ENCODE results near the gene EHMT1. TPM values are rescaled to one million over a fixed set of nuclear protein-coding genes. Genes with fewer than 3 reads are reported as not detected.

The EHMT1 gene
- polyA plus RNA-seq, 2 of the 4 experiments (the other 2 are of a cell fraction), result 41.3 to 48.0 TPM

DNA sequence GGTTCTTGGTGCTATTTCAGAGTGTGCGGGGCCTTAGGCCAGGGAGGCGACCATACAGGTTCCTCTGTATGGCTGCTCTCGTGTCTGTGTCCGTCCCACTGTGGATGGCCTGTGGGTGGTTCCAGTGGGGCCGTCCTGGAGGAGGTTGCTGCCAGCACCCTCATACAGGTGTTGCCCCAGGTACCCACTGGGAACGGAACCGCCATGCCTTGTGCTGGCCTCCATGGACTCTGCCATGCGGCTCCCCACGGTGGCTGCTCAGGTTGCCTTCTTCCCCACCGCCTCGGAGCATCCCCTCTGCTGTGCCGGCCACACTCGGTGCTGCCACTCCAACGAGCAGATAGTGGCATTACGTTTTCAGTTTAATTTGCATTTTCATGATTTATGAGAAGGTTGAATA, 129.5 kb downstream of the EHMT1 start:
- TF ChIP-seq, protein P1, sequence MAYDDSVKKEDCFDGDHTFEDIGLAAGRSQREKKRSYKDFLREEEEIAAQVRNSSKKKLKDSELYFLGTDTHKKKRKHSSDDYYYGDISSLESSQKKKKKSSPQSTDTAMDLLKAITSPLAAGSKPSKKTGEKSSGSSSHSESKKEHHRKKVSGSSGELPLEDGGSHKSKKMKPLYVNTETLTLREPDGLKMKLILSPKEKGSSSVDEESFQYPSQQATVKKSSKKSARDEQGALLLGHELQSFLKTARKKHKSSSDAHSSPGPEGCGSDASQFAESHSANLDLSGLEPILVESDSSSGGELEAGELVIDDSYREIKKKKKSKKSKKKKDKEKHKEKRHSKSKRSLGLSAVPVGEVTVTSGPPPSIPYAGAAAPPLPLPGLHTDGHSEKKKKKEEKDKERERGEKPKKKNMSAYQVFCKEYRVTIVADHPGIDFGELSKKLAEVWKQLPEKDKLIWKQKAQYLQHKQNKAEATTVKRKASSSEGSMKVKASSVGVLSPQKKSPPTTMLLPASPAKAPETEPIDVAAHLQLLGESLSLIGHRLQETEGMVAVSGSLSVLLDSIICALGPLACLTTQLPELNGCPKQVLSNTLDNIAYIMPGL (CRISPR knock-in tag; IDR thresholded peaks at IDR 0.05; ENCODE audit: borderline replicate concordance), result no peak
- TF ChIP-seq KDM1A (IDR thresholded peaks at IDR 0.05; ENCODE audit: low read depth) (no peak), MAFK (IDR thresholded peaks at IDR 0.05; ENCODE audit: partially characterized antibody) (no peak), HOXB5 (CRISPR knock-in tag; IDR thresholded peaks at IDR 0.05) (no peak), EHF (CRISPR knock-in tag; IDR thresholded peaks at IDR 0.05) (no peak), NPAS2 (CRISPR knock-in tag; IDR thresholded peaks at IDR 0.05; ENCODE audit: borderline replicate concordance) (no peak), SREBF2 (IDR thresholded peaks at IDR 0.05) (no peak)
- TF ChIP-seq, protein P2, sequence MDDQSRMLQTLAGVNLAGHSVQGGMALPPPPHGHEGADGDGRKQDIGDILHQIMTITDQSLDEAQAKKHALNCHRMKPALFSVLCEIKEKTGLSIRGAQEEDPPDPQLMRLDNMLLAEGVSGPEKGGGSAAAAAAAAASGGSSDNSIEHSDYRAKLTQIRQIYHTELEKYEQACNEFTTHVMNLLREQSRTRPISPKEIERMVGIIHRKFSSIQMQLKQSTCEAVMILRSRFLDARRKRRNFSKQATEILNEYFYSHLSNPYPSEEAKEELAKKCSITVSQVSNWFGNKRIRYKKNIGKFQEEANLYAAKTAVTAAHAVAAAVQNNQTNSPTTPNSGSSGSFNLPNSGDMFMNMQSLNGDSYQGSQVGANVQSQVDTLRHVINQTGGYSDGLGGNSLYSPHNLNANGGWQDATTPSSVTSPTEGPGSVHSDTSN (IDR thresholded peaks at IDR 0.05), result no peak
- H3K9me3 ChIP-seq, result no peaks in the 10 kb centered on the region
- 94% methylated on average over 14 of the region's 15 CpGs for WGBS (ENCODE audit: missing lambda C conversion rate)
- DNase-seq (ENCODE audit: low read depth in 1 of 2, low spot score in 1 of 2) (no peak), ATAC-seq (no peak), FAIRE-seq (no peak)
- no peak overlapping the region for H3K4me3 ChIP-seq
- H3K4me2 ChIP-seq, result no peak overlapping the region
- peaks cover 17% of the 10 kb centered on the region for H3K4me1 ChIP-seq
- CTCF ChIA-PET, result no interaction called here
- POLR2A ChIA-PET, result no interaction called here
- no peak overlapping the region for H3K27ac ChIP-seq

DNA sequence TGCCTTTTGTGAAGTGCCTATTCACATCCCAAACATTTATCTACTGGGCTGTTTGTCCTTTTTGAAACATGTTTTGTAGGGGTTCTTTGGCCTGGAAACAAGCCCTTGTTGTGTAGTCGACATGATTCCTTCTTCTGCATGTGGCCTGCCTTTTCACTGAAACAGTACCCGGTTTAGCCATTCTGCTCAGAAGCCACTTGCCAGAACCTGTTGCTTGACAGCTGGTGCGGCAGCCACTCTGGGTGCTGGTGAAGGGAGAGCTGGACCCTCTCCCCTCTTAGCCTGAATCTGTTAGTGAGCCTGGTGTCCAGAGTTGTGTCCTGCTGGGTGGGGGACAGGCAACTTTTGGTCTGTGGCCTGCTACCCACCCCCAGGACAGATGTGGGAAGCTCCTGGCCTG, 129.9 kb downstream of the EHMT1 start:
- 77% methylated on average over 2 of the region's 3 CpGs for WGBS (ENCODE audit: missing lambda C conversion rate)
- Histone ChIP-seq H3K27ac (no peak overlapping the region), H3K4me2 (no peak overlapping the region), H3K9me3 (no peaks in the 10 kb centered on the region), H3K4me1 (peaks cover 17% of the 10 kb centered on the region), H3K4me3 (no peak overlapping the region)
- ATAC-seq (no peak), DNase-seq (ENCODE audit: low read depth in 1 of 2, low spot score in 1 of 2) (no peak), FAIRE-seq (no peak)
- TF ChIP-seq NR3C1 (IDR thresholded peaks at IDR 0.05), result no peak
- ChIA-PET POLR2A (no interaction called here), CTCF (interaction anchor here (1.5 kb wide), 1 partner anchor 76 kb away, joined by 4 read pairs; no protein-coding TSS in a partner anchor)

DNA sequence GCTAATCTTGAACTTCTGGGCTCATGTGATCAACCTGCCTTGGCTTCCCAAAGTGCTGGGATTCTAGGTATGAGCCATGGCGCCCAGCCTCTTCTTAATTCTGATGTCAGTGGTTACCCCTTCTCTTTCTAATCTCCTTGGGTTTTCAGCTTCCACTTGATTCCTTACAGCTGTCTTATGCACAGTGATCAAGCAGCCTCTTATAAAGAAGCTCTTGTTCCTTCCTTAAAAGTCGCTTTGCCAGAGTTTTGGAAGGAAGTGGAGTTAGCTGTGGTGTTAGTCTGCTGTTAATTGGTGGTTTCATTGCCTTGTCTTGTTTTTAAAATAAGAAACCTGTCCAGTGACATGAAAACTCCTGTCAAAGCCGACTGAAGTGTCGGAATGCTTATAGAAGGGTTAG, 130.7 kb downstream of the EHMT1 start:
- Histone ChIP-seq H3K4me3 (no peak overlapping the region), H3K4me1 (peaks cover 17% of the 10 kb centered on the region), H3K4me2 (no peak overlapping the region), H3K27ac (no peak overlapping the region), H3K9me3 (no peaks in the 10 kb centered on the region)
- ChIA-PET POLR2A (no interaction called here), CTCF (interaction anchor here (1.5 kb wide), 1 partner anchor 76 kb away, joined by 4 read pairs; no protein-coding TSS in a partner anchor)
- 96% methylated on average over 4 of the region's 4 CpGs for WGBS (ENCODE audit: missing lambda C conversion rate)
- no peak for FAIRE-seq
- ATAC-seq, result no peak
- no peak for DNase-seq (ENCODE audit: low read depth in 1 of 2, low spot score in 1 of 2)
- no peak for TF ChIP-seq CHD2 (IDR thresholded peaks at IDR 0.05; ENCODE audit: low read length, partially characterized antibody)
- TF ChIP-seq, protein P3, sequence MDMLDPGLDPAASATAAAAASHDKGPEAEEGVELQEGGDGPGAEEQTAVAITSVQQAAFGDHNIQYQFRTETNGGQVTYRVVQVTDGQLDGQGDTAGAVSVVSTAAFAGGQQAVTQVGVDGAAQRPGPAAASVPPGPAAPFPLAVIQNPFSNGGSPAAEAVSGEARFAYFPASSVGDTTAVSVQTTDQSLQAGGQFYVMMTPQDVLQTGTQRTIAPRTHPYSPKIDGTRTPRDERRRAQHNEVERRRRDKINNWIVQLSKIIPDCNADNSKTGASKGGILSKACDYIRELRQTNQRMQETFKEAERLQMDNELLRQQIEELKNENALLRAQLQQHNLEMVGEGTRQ (IDR thresholded peaks at IDR 0.05), result no peak
- no peak for TF ChIP-seq EHF (CRISPR knock-in tag; IDR thresholded peaks at IDR 0.05)
- TF ChIP-seq, protein P4, sequence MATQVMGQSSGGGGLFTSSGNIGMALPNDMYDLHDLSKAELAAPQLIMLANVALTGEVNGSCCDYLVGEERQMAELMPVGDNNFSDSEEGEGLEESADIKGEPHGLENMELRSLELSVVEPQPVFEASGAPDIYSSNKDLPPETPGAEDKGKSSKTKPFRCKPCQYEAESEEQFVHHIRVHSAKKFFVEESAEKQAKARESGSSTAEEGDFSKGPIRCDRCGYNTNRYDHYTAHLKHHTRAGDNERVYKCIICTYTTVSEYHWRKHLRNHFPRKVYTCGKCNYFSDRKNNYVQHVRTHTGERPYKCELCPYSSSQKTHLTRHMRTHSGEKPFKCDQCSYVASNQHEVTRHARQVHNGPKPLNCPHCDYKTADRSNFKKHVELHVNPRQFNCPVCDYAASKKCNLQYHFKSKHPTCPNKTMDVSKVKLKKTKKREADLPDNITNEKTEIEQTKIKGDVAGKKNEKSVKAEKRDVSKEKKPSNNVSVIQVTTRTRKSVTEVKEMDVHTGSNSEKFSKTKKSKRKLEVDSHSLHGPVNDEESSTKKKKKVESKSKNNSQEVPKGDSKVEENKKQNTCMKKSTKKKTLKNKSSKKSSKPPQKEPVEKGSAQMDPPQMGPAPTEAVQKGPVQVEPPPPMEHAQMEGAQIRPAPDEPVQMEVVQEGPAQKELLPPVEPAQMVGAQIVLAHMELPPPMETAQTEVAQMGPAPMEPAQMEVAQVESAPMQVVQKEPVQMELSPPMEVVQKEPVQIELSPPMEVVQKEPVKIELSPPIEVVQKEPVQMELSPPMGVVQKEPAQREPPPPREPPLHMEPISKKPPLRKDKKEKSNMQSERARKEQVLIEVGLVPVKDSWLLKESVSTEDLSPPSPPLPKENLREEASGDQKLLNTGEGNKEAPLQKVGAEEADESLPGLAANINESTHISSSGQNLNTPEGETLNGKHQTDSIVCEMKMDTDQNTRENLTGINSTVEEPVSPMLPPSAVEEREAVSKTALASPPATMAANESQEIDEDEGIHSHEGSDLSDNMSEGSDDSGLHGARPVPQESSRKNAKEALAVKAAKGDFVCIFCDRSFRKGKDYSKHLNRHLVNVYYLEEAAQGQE (IDR thresholded peaks at IDR 0.05), result no peak
- no peak for TF ChIP-seq TP53 (CRISPR knock-in tag; IDR thresholded peaks at IDR 0.05)
- TF ChIP-seq, protein P5, sequence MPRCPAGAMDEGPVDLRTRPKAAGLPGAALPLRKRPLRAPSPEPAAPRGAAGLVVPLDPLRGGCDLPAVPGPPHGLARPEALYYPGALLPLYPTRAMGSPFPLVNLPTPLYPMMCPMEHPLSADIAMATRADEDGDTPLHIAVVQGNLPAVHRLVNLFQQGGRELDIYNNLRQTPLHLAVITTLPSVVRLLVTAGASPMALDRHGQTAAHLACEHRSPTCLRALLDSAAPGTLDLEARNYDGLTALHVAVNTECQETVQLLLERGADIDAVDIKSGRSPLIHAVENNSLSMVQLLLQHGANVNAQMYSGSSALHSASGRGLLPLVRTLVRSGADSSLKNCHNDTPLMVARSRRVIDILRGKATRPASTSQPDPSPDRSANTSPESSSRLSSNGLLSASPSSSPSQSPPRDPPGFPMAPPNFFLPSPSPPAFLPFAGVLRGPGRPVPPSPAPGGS (IDR thresholded peaks at IDR 0.05), result no peak
- TF ChIP-seq, protein P6, sequence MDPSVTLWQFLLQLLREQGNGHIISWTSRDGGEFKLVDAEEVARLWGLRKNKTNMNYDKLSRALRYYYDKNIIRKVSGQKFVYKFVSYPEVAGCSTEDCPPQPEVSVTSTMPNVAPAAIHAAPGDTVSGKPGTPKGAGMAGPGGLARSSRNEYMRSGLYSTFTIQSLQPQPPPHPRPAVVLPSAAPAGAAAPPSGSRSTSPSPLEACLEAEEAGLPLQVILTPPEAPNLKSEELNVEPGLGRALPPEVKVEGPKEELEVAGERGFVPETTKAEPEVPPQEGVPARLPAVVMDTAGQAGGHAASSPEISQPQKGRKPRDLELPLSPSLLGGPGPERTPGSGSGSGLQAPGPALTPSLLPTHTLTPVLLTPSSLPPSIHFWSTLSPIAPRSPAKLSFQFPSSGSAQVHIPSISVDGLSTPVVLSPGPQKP (IDR thresholded peaks at IDR 0.05; ENCODE audit: low read depth, low read length), result no peak
- TF ChIP-seq MAFK (IDR thresholded peaks at IDR 0.05; ENCODE audit: partially characterized antibody), result no peak
- TF ChIP-seq EHMT2 (IDR thresholded peaks at IDR 0.05; ENCODE audit: low read depth), result no peak
- TF ChIP-seq RAD21 (conservative IDR thresholded peaks at IDR 0.05 in 1 of 2, IDR thresholded peaks at IDR 0.05 in 1 of 2), result no peak
- TF ChIP-seq HOXB5 (CRISPR knock-in tag; IDR thresholded peaks at IDR 0.05), result no peak
- no peak for TF ChIP-seq FOXS1 (CRISPR knock-in tag; IDR thresholded peaks at IDR 0.05)
- TF ChIP-seq ESRRA (IDR thresholded peaks at IDR 0.05; ENCODE audit: borderline replicate concordance, low read length), result no peak
- no peak for TF ChIP-seq ZNF302 (CRISPR knock-in tag; IDR thresholded peaks at IDR 0.05)
- TF ChIP-seq NFE2L2 (conservative IDR thresholded peaks at IDR 0.05; ENCODE audit: low read length), result no peak
- TF ChIP-seq, protein P1 (CRISPR knock-in tag; IDR thresholded peaks at IDR 0.05; ENCODE audit: borderline replicate concordance), result no peak

All from A549 (cell line).